HL-60 (cell line): ENCODE data around the gene PGAP3.

Experiments used
- DNase-seq, 2 experiments: peaks; one replicate each; pipeline ENCODE4 v3.0.0-alpha.2; 2010 to 2020; ENCODE audit warnings: low read depth in 1 of 2, low spot score in 1 of 2
- H3K27ac ChIP-seq: fragments of 250-450 bp; sonication (Bioruptor Pico); replicated peaks from 2 replicates; pipeline ENCODE4 v1.5.1; 2020; ENCODE audit warnings: mild to moderate bottlenecking, moderate library complexity
- H3K27me3 ChIP-seq: fragments of 250-450 bp; sonication (Bioruptor Pico); 2 replicates; pipeline ENCODE4 v1.5.1; 2021; ENCODE audit warnings: mild to moderate bottlenecking, moderate library complexity; ENCODE audit not compliant: insufficient read depth, poor library complexity, severe bottlenecking
- H3K4me3 ChIP-seq: replicated peaks from 2 replicates; pipeline ENCODE4 v1.5.1; 2011; ENCODE audit warnings: mild to moderate bottlenecking, control low read depth, low read length; ENCODE audit not compliant: insufficient read depth
- CTCF ChIP-seq: IDR thresholded peaks from one replicate; pipeline ENCODE4 v1.5.1; 2011; ENCODE audit warnings: low read length, control low read depth, inconsistent platforms; ENCODE audit not compliant: insufficient read depth
- GABPA ChIP-seq: IDR thresholded peaks from 2 replicates; pipeline ENCODE4 v1.6.1; 2012; ENCODE audit warnings: low read depth
- POLR2AphosphoS5 ChIP-seq: IDR thresholded peaks from 2 replicates; pipeline ENCODE4 v1.6.1; 2012; ENCODE audit warnings: low read depth
- REST ChIP-seq: IDR thresholded peaks from 2 replicates; pipeline ENCODE4 v1.6.1; 2012; ENCODE audit warnings: low read depth; ENCODE audit not compliant: insufficient replicate concordance
- SPI1 ChIP-seq: IDR thresholded peaks from 2 replicates; pipeline ENCODE4 v1.6.1; 2012; ENCODE audit warnings: low read depth, mild to moderate bottlenecking, borderline replicate concordance

PGAP3 gene

GRCh38 chr17:39687101-39687545 lies 734 bp downstream of the PGAP3 start:
- Histone ChIP-seq H3K27me3 (no peaks in the 10 kb centered on the region), H3K27ac (peak overlapping the region; percentile 79), H3K4me3 (peak overlapping the region; percentile 71)
- TF ChIP-seq POLR2AphosphoS5 (no peak), REST (no peak)
- no peak for DNase-seq

GRCh38 chr17:39684369-39685192 lies 3.3 kb downstream of the PGAP3 start:
- Histone ChIP-seq H3K27me3 (no peaks in the 10 kb centered on the region), H3K27ac (no peak overlapping the region), H3K4me3 (no peak overlapping the region)
- TF ChIP-seq CTCF (no peak), SPI1 (no peak), POLR2AphosphoS5 (no peak), REST (no peak), GABPA (no peak)
- DNase-seq, result no peak

GRCh38 chr17:39683295-39683939 lies 4.4 kb downstream of the PGAP3 start:
- no peak for DNase-seq

More at GRCh38 chr17:39683295-39683939, 4.4 kb downstream of the PGAP3 start:
- no peak overlapping the region for H3K4me3 ChIP-seq
- no peak overlapping the region for H3K27ac ChIP-seq
- no peaks in the 10 kb centered on the region for H3K27me3 ChIP-seq
- no peak for TF ChIP-seq SPI1
- no peak for TF ChIP-seq GABPA
- TF ChIP-seq CTCF, result no peak
- TF ChIP-seq POLR2AphosphoS5, result no peak
- TF ChIP-seq REST, result no peak
